Thoracic aorta (tissue), 2 donors: ENCODE results near the gene GP2. TPM values are rescaled to one million over a fixed set of nuclear protein-coding genes. Genes with fewer than 3 reads are reported as not detected.

Source experiments
- ATAC-seq: fragments of 150-250 bp; one replicate; pipeline ENCODE4 v1.8.0; 2017; ENCODE audit warnings: low read depth; ENCODE audit not compliant: insufficient number of reproducible peaks, low FRiP score
- DNase-seq: peaks from one replicate; pipeline ENCODE4 v3.0.0-alpha.2; 2020; ENCODE audit warnings: low spot score
- H3K27ac ChIP-seq, 2 donors: fragments of 200-600 bp; sonication (generic); 1 replicate in 1 of 2; 2 replicates in 1 of 2; pipeline ENCODE4 v1.5.1; 2016; ENCODE audit warnings: mild to moderate bottlenecking in 2 of 2, moderate library complexity in 2 of 2
- H3K27me3 ChIP-seq: fragments of 200-600 bp; sonication (generic); replicated peaks from 2 replicates; pipeline ENCODE4 v1.6.0; 2016; ENCODE audit warnings: mild to moderate bottlenecking; ENCODE audit not compliant: insufficient read depth
- H3K36me3 ChIP-seq: fragments of 200-600 bp; sonication (generic); one replicate; pipeline ENCODE4 v1.5.1; 2016
- H3K4me1 ChIP-seq, 2 donors: fragments of 200-600 bp; sonication (generic); 1 replicate in 1 of 2; 2 replicates in 1 of 2; pipeline versions ENCODE4 v1.5.1 to v1.6.0; 2016; ENCODE audit warnings: low read depth in 2 of 2, mild to moderate bottlenecking in 1 of 2; ENCODE audit not compliant: control insufficient read depth in 1 of 2
- H3K4me3 ChIP-seq: fragments of 200-600 bp; sonication (generic); 2 replicates; pipeline ENCODE4 v1.5.1; 2016; ENCODE audit warnings: mild to moderate bottlenecking
- H3K9me3 ChIP-seq: fragments of 200-600 bp; sonication (generic); 2 replicates; pipeline ENCODE4 v1.5.1; 2016
- CTCF ChIP-seq: fragments of 200-600 bp; sonication (generic); IDR thresholded peaks from one replicate; pipeline ENCODE4 v1.5.1; 2019; ENCODE audit warnings: antibody characterized with exemption
- total RNA-seq, 2 donors: library from RNA; depleted of rRNA; stranded (reverse); fragments of >200 nt; gene quantifications; one replicate each; pipeline versions ENCODE4 v1.1.0 to v1.2.3, GENCODE V29; 2016

GP2 gene
- total RNA-seq, 2 donors from 2014 or later, result 2.6 to 8.7 TPM

- Histone ChIP-seq H3K9me3 (no peaks in the 10 kb centered on the region), H3K4me1 (no peaks in the 10 kb centered on the region), H3K27me3 (no peaks in the 10 kb centered on the region), H3K4me3 (no peak overlapping the region), H3K36me3 (no peaks in the 10 kb centered on the region), H3K27ac (no peak overlapping the region)
- no peak for ATAC-seq
- DNase-seq, result no peak
- TF ChIP-seq CTCF, result no peak
These were observed 64.0 kb downstream of the GP2 start for GRCh38 chr16:20263138-20263855.

GRCh38 chr16:20262248-20262647 lies 65.1 kb downstream of the GP2 start:
- Histone ChIP-seq H3K9me3 (no peaks in the 10 kb centered on the region), H3K36me3 (no peaks in the 10 kb centered on the region), H3K27ac (no peak overlapping the region), H3K27me3 (no peaks in the 10 kb centered on the region), H3K4me1 (no peaks in the 10 kb centered on the region), H3K4me3 (no peak overlapping the region)
- TF ChIP-seq CTCF, result no peak
- no peak for DNase-seq
- ATAC-seq, result no peak

GRCh38 chr16:20260215-20261009 lies 66.9 kb downstream of the GP2 start:
- ATAC-seq, result no peak
- TF ChIP-seq CTCF, result no peak

More at GRCh38 chr16:20260215-20261009, 66.9 kb downstream of the GP2 start:
- no peaks in the 10 kb centered on the region for H3K36me3 ChIP-seq
- no peak overlapping the region for H3K27ac ChIP-seq
- no peaks in the 10 kb centered on the region for H3K27me3 ChIP-seq
- no peaks in the 10 kb centered on the region for H3K9me3 ChIP-seq
- no peak overlapping the region for H3K4me3 ChIP-seq
- no peak for DNase-seq
- no peaks in the 10 kb centered on the region for H3K4me1 ChIP-seq

Other genes with a start within 250 kb of the GP2 start
- gene UMOD, start 25.2 kb upstream of the GP2 start, total RNA-seq, result not detected
- gene PDILT, start 77.2 kb upstream of the GP2 start, total RNA-seq, result not detected
- 10 to 100 TPM in 1 of 2 donors, under 1 TPM in 1; 0.78 to 11.0 TPM for gene ACSM5, start 82.0 kb upstream of the GP2 start, total RNA-seq
- gene ACSM2A, start 124.0 kb upstream of the GP2 start, total RNA-seq, result not detected
- gene ACSM2B, start 248.9 kb upstream of the GP2 start, total RNA-seq, result not detected